Neural progenitor cell (in vitro differentiated cells): ENCODE measurements around the gene HS3ST3A1. TPM values are rescaled to one million over a fixed set of nuclear protein-coding genes. Genes with fewer than 3 reads are reported as not detected.

ENCODE experiments used
- DNase-seq: peaks from one replicate; pipeline ENCODE4 v3.0.0-alpha.2; 2016; ENCODE audit warnings: low spot score
- H2AFZ ChIP-seq: fragments of 200-600 bp; sonication (generic); replicated peaks from 2 replicates; pipeline ENCODE4 v1.6.1; 2016; ENCODE audit warnings: antibody characterized with exemption
- H3F3A ChIP-seq: fragments of 200-600 bp; sonication (generic); 2 replicates; pipeline ENCODE4 v1.6.1; 2016; ENCODE audit warnings: antibody characterized with exemption, low read depth
- H3K27ac ChIP-seq: fragments of 200-600 bp; sonication (generic); 2 replicates; pipeline ENCODE4 v1.5.1; 2016; ENCODE audit warnings: mild to moderate bottlenecking
- H3K27me3 ChIP-seq: fragments of 200-600 bp; sonication (generic); 2 replicates; pipeline ENCODE4 v1.6.1; 2016; ENCODE audit warnings: mild to moderate bottlenecking, moderate library complexity
- H3K36me3 ChIP-seq: fragments of 200-600 bp; sonication (generic); 2 replicates; pipeline ENCODE4 v1.5.1; 2016
- H3K4me1 ChIP-seq: fragments of 200-600 bp; sonication (generic); 2 replicates; pipeline ENCODE4 v1.6.1; 2016; ENCODE audit warnings: mixed run types
- H3K4me2 ChIP-seq: fragments of 200-600 bp; sonication (generic); 2 replicates; pipeline ENCODE4 v1.6.1; 2016
- H3K4me3 ChIP-seq: fragments of 200-600 bp; sonication (generic); 2 replicates; pipeline ENCODE4 v1.5.1; 2016
- H3K79me2 ChIP-seq: fragments of 200-600 bp; sonication (generic); 2 replicates; pipeline ENCODE4 v1.6.1; 2016; ENCODE audit warnings: low read depth
- H3K9ac ChIP-seq: fragments of 200-600 bp; sonication (generic); 2 replicates; pipeline ENCODE4 v1.6.1; 2016
- H3K9me3 ChIP-seq: fragments of 200-600 bp; sonication (generic); 2 replicates; pipeline ENCODE4 v1.5.1; 2016; ENCODE audit warnings: low read depth
- H4K20me1 ChIP-seq: fragments of 200-600 bp; sonication (generic); 2 replicates; pipeline ENCODE4 v1.6.1; 2016; ENCODE audit warnings: low read depth
- H3K27ac Mint-ChIP-seq: 3 replicates; pipeline ENCODE4 v1.8.0; 2021; ENCODE audit warnings: mixed read lengths
- H3K27me3 Mint-ChIP-seq: 2 replicates; pipeline ENCODE4 v1.8.0; 2022; ENCODE audit warnings: low read depth, mild to moderate bottlenecking, inconsistent platforms, moderate library complexity, mixed read lengths; ENCODE audit not compliant: insufficient read depth
- H3K36me3 Mint-ChIP-seq: 3 replicates; pipeline ENCODE4 v1.8.0; 2021; ENCODE audit warnings: mixed read lengths
- H3K4me1 Mint-ChIP-seq: 3 replicates; pipeline ENCODE4 v1.8.0; 2021; ENCODE audit warnings: mixed read lengths
- H3K4me3 Mint-ChIP-seq: 3 replicates; pipeline ENCODE4 v1.8.0; 2021; ENCODE audit warnings: mild to moderate bottlenecking, moderate library complexity, mixed read lengths
- H3K9me3 Mint-ChIP-seq: 3 replicates; pipeline ENCODE4 v1.8.0; 2020; ENCODE audit warnings: mixed read lengths
- CTCF ChIP-seq: fragments of 200-600 bp; sonication (generic); IDR thresholded peaks from 2 replicates; pipeline ENCODE4 v1.5.1; 2017; ENCODE audit warnings: antibody characterized with exemption, mild to moderate bottlenecking
- EZH2 ChIP-seq: fragments of 200-600 bp; sonication (generic); IDR thresholded peaks from 2 replicates; pipeline ENCODE4 v1.6.1; 2017; ENCODE audit warnings: antibody characterized with exemption, mild to moderate bottlenecking, moderate library complexity
- EZH2phosphoT487 ChIP-seq: fragments of 200-600 bp; sonication (generic); IDR thresholded peaks from 2 replicates; pipeline ENCODE4 v1.6.1; 2017; ENCODE audit warnings: antibody characterized with exemption
- total RNA-seq: library from RNA; depleted of rRNA; stranded (reverse); fragments of >200 nt; gene quantifications from 2 replicates; pipeline ENCODE4 v1.2.3, GENCODE V29; 2015; ENCODE audit warnings: low replicate concordance

Gene HS3ST3A1
- total RNA-seq, 1 donor from 2014 or later: 3.0 TPM

GRCh38 chr17:13520899-13521572, 80.7 kb downstream of the HS3ST3A1 start:
- Histone ChIP-seq H3K4me2 (no peak overlapping the region), H3K9me3 (no peaks in the 10 kb centered on the region), H3K4me3 (no peak overlapping the region), H3K9ac (no peak overlapping the region), H3K79me2 (no peaks in the 10 kb centered on the region), H3K27me3 (no peaks in the 10 kb centered on the region), H2AFZ (no peak overlapping the region), H4K20me1 (no peaks in the 10 kb centered on the region), H3F3A (no peaks in the 10 kb centered on the region), H3K4me1 (peaks cover 3% of the 10 kb centered on the region), H3K27ac (no peak overlapping the region), H3K36me3 (no peaks in the 10 kb centered on the region)
- no peak overlapping the region for H3K27ac Mint-ChIP-seq
- DNase-seq: no peak
- H3K27me3 Mint-ChIP-seq: no peaks in the 10 kb centered on the region
- TF ChIP-seq EZH2phosphoT487: no peak
- TF ChIP-seq CTCF: no peak
- no peak for TF ChIP-seq EZH2
- H3K36me3 Mint-ChIP-seq: no peaks in the 10 kb centered on the region
- H3K4me1 Mint-ChIP-seq: peaks cover under 1% of the 10 kb centered on the region
- H3K4me3 Mint-ChIP-seq: no peak overlapping the region
- H3K9me3 Mint-ChIP-seq: no peaks in the 10 kb centered on the region

- H3K27ac ChIP-seq: no peak overlapping the region
- TF ChIP-seq EZH2: no peak
- no peaks in the 10 kb centered on the region for H4K20me1 ChIP-seq
- no peaks in the 10 kb centered on the region for H3K79me2 ChIP-seq
- H3K36me3 ChIP-seq: no peaks in the 10 kb centered on the region
- Mint-ChIP-seq H3K4me3 (no peak overlapping the region), H3K4me1 (no peaks in the 10 kb centered on the region), H3K9me3 (no peaks in the 10 kb centered on the region), H3K36me3 (no peaks in the 10 kb centered on the region), H3K27ac (no peak overlapping the region), H3K27me3 (no peaks in the 10 kb centered on the region)
- no peaks in the 10 kb centered on the region for H3K27me3 ChIP-seq
- no peaks in the 10 kb centered on the region for H3K4me1 ChIP-seq
- H2AFZ ChIP-seq: no peak overlapping the region
- H3K4me2 ChIP-seq: no peak overlapping the region
- H3K9me3 ChIP-seq: no peaks in the 10 kb centered on the region
- no peak overlapping the region for H3K4me3 ChIP-seq
- no peak overlapping the region for H3K9ac ChIP-seq
- no peaks in the 10 kb centered on the region for H3F3A ChIP-seq
- DNase-seq: no peak
These were observed 83.3 kb downstream of the HS3ST3A1 start for GRCh38 chr17:13518261-13519000.

GRCh38 chr17:13513039-13513405, 88.7 kb downstream of the HS3ST3A1 start:
- Histone ChIP-seq H3K79me2 (no peaks in the 10 kb centered on the region), H3K4me3 (no peak overlapping the region), H3K4me2 (no peak overlapping the region), H3K36me3 (no peaks in the 10 kb centered on the region), H3K9ac (no peak overlapping the region), H3K9me3 (no peaks in the 10 kb centered on the region), H3F3A (peaks cover 12% of the 10 kb centered on the region), H3K27ac (no peak overlapping the region), H4K20me1 (no peaks in the 10 kb centered on the region), H3K4me1 (peaks cover 27% of the 10 kb centered on the region), H3K27me3 (no peaks in the 10 kb centered on the region), H2AFZ (no peak overlapping the region)
- no peaks in the 10 kb centered on the region for H3K9me3 Mint-ChIP-seq
- no peak for TF ChIP-seq EZH2phosphoT487
- no peak for TF ChIP-seq CTCF
- TF ChIP-seq EZH2: no peak
- no peak for DNase-seq
- no peaks in the 10 kb centered on the region for H3K27me3 Mint-ChIP-seq
- H3K4me1 Mint-ChIP-seq: peaks cover 21% of the 10 kb centered on the region
- H3K4me3 Mint-ChIP-seq: no peak overlapping the region
- no peak overlapping the region for H3K27ac Mint-ChIP-seq
- no peaks in the 10 kb centered on the region for H3K36me3 Mint-ChIP-seq

- H3K36me3 Mint-ChIP-seq: no peaks in the 10 kb centered on the region
- no peaks in the 10 kb centered on the region for H3K27me3 ChIP-seq
- H3K27ac Mint-ChIP-seq: no peak overlapping the region
- no peak overlapping the region for H3K9ac ChIP-seq
- H3K4me1 ChIP-seq: peaks cover 27% of the 10 kb centered on the region
- no peak overlapping the region for H3K4me3 ChIP-seq
- H3F3A ChIP-seq: peaks cover 12% of the 10 kb centered on the region
- peak overlapping the region; percentile 43 for H3K4me2 ChIP-seq
- no peaks in the 10 kb centered on the region for H4K20me1 ChIP-seq
- H3K27ac ChIP-seq: no peak overlapping the region
- H3K9me3 ChIP-seq: no peaks in the 10 kb centered on the region
- H3K27me3 Mint-ChIP-seq: peaks cover 2% of the 10 kb centered on the region
- H3K79me2 ChIP-seq: no peaks in the 10 kb centered on the region
- DNase-seq: peak; percentile 15
- H3K36me3 ChIP-seq: no peaks in the 10 kb centered on the region
- peaks cover 21% of the 10 kb centered on the region for H3K4me1 Mint-ChIP-seq
- no peak overlapping the region for H3K4me3 Mint-ChIP-seq
- H3K9me3 Mint-ChIP-seq: no peaks in the 10 kb centered on the region
- TF ChIP-seq EZH2phosphoT487: no peak
- no peak for TF ChIP-seq EZH2
- no peak for TF ChIP-seq CTCF
- H2AFZ ChIP-seq: no peak overlapping the region
These were observed 91.7 kb downstream of the HS3ST3A1 start for GRCh38 chr17:13510062-13510461.
